NB4 (cell line): Measurements from ENCODE around the gene INHBB.

Experiments used
- POLR2A ChIP-seq: IDR thresholded peaks from 2 replicates; pipeline ENCODE4 v1.6.1; 2011; ENCODE audit warnings: mild to moderate bottlenecking; ENCODE audit not compliant: insufficient read length; ENCODE audit errors: extremely low read depth
- TF ChIP-seq, protein P1 (sequence below): IDR thresholded peaks from one replicate; pipeline ENCODE4 v1.5.1; 2012; ENCODE audit warnings: low read depth, low read length
- TF ChIP-seq, protein P2 (sequence below): IDR thresholded peaks from 2 replicates; pipeline ENCODE4 v1.6.1; 2011; ENCODE audit warnings: low read depth, low read length

DNA sequence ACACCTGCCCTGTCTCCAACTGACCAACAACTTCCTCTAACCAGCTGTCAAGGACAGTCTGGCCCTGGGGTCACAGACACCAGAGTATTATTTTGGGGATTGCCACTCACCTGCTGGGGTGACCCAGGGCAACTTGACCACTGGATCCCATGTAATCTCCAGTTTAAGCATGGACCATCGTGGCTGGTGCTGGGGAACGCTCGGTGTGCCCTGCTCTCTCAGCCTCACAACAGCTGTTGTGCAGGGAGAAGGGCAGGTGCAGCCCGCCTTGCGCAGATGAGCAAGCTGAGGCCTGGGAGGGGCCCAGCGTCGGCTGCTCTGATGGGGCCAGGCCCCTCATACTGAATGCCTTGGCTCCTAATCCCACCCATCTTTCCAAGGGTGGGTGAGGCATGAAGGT, 21.0 kb upstream of the INHBB start:
- TF ChIP-seq, protein P1, sequence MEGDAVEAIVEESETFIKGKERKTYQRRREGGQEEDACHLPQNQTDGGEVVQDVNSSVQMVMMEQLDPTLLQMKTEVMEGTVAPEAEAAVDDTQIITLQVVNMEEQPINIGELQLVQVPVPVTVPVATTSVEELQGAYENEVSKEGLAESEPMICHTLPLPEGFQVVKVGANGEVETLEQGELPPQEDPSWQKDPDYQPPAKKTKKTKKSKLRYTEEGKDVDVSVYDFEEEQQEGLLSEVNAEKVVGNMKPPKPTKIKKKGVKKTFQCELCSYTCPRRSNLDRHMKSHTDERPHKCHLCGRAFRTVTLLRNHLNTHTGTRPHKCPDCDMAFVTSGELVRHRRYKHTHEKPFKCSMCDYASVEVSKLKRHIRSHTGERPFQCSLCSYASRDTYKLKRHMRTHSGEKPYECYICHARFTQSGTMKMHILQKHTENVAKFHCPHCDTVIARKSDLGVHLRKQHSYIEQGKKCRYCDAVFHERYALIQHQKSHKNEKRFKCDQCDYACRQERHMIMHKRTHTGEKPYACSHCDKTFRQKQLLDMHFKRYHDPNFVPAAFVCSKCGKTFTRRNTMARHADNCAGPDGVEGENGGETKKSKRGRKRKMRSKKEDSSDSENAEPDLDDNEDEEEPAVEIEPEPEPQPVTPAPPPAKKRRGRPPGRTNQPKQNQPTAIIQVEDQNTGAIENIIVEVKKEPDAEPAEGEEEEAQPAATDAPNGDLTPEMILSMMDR, result no peak
- TF ChIP-seq, protein P2, sequence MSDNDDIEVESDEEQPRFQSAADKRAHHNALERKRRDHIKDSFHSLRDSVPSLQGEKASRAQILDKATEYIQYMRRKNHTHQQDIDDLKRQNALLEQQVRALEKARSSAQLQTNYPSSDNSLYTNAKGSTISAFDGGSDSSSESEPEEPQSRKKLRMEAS, result no peak
- TF ChIP-seq POLR2A, result no peak
